ENCODE results near the gene ANKRD36.
"Not testable (repeated sequence)": the region's sequence is repeated elsewhere in the genome, so short reads cannot be mapped to it uniquely, and the experiment has no call there.

DNA sequence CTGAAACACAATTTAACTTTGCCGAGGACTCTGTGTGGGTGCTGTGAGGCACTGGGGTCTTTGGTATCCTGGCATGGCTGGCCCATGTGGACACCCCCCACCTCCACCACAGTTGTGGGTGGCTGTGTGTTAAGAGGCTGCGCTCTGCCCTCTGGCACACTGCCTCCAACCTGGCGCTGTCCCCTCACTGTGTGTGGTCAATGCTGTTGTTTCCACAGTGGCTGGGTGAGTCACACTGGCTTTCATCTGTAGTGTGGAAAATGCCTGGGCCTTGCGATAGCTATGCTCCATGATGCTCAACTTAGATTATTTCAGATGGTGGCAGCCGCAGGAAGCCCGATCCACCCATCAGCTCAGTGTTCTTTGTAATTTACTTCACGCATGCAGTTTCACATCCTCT is 27.9 kb upstream of the ANKRD36 start:
- TF ChIP-seq, protein P1, sequence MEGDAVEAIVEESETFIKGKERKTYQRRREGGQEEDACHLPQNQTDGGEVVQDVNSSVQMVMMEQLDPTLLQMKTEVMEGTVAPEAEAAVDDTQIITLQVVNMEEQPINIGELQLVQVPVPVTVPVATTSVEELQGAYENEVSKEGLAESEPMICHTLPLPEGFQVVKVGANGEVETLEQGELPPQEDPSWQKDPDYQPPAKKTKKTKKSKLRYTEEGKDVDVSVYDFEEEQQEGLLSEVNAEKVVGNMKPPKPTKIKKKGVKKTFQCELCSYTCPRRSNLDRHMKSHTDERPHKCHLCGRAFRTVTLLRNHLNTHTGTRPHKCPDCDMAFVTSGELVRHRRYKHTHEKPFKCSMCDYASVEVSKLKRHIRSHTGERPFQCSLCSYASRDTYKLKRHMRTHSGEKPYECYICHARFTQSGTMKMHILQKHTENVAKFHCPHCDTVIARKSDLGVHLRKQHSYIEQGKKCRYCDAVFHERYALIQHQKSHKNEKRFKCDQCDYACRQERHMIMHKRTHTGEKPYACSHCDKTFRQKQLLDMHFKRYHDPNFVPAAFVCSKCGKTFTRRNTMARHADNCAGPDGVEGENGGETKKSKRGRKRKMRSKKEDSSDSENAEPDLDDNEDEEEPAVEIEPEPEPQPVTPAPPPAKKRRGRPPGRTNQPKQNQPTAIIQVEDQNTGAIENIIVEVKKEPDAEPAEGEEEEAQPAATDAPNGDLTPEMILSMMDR (IDR thresholded peaks at IDR 0.05) = not testable (repeated sequence)
- TF ChIP-seq POLR2A (IDR thresholded peaks at IDR 0.05) = not testable (repeated sequence)

Data from testis (tissue), 2 donors.